MG63 (cell line): Measurements from ENCODE around the gene SHF. TPM values are rescaled to one million over a fixed set of nuclear protein-coding genes. Genes with fewer than 3 reads are reported as not detected.

ENCODE experiments used
- DNase-seq: peaks from one replicate; pipeline ENCODE4 v3.0.0-alpha.2; 2020
- H3K27me3 ChIP-seq: fragments of 250-450 bp; sonication (Bioruptor Pico); 2 replicates; pipeline ENCODE4 v1.5.1; 2020; ENCODE audit warnings: mild to moderate bottlenecking, moderate library complexity
- H3K36me3 ChIP-seq: fragments of 250-450 bp; sonication (Bioruptor Pico); 2 replicates; pipeline ENCODE4 v1.5.1; 2020; ENCODE audit warnings: mild to moderate bottlenecking, moderate library complexity
- H3K4me3 ChIP-seq: fragments of 250-450 bp; sonication (Bioruptor Pico); 2 replicates; pipeline ENCODE4 v1.5.1; 2020; ENCODE audit warnings: mild to moderate bottlenecking, moderate library complexity
- H3K9me3 ChIP-seq: fragments of 250-450 bp; sonication (Bioruptor Pico); 2 replicates; pipeline ENCODE4 v1.5.1; 2020; ENCODE audit warnings: mild to moderate bottlenecking, moderate library complexity
- total RNA-seq: library from RNA; depleted of rRNA; stranded (reverse); fragments of >200 nt; shearing (Covaris generic); gene quantifications from 2 replicates; pipeline ENCODE4 v1.2.3, GENCODE V29; 2014; ENCODE audit warnings: low replicate concordance

SHF gene
- total RNA-seq, 1 experiment from 2014 or later, result 0.33 TPM

DNA sequence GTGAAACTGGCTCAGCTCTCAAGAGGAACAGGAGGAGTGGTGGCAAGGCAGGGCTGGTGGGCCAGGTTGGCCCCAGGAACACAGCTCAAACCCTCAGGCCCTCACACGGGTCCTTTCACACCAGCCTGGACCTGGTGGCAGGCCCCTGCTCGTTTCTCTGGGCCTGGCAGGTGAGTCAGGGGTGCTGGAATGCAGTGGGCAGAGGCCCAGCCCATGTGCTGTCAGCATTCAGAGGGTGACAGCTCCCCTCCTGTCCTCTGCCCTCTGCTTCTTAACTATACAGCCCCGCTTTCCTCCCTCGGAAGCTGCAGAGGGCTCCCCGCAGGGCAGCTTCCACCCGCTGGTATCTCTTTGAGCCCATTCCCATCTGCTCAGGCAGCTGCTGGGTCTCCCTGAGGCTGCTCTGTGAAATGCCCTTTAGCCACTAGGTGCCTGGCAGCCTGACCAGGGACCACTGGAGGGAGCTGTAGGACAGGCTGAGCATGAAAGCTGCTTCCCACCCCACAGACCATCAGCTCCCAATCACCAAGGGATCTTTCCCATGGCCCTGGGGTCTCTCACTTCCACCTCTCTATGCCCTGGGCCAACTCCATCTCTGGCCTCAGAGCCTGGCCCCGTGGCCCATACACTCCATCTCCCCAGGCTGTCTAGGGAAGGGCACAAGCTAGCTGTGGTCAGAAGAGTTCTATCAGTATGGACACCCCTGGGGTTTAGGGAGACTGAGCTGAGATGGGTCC lies 24.8 kb downstream of the SHF start:
- Histone ChIP-seq H3K36me3 (no peaks in the 10 kb centered on the region), H3K4me3 (no peak overlapping the region), H3K9me3 (no peaks in the 10 kb centered on the region), H3K27me3 (no peaks in the 10 kb centered on the region)
- peak; percentile 82 for DNase-seq

DNA sequence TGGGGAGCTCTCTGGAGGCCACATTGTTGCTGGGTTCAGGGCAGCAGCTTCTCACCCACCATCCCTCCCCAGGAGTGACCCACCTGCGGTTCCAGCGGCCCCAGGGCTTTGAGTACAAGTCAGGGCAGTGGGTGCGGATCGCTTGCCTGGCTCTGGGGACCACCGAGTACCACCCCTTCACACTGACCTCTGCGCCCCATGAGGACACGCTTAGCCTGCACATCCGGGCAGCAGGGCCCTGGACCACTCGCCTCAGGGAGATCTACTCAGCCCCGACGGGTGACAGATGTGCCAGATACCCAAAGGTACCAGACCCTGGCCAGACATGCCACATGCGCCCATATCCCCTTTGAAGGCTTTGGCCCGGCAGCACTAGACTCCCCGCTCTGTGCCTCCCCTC lies 26.1 kb downstream of the SHF start:
- Histone ChIP-seq H3K27me3 (no peaks in the 10 kb centered on the region), H3K36me3 (no peaks in the 10 kb centered on the region), H3K9me3 (no peaks in the 10 kb centered on the region), H3K4me3 (no peak overlapping the region)
- DNase-seq, result no peak

DNA sequence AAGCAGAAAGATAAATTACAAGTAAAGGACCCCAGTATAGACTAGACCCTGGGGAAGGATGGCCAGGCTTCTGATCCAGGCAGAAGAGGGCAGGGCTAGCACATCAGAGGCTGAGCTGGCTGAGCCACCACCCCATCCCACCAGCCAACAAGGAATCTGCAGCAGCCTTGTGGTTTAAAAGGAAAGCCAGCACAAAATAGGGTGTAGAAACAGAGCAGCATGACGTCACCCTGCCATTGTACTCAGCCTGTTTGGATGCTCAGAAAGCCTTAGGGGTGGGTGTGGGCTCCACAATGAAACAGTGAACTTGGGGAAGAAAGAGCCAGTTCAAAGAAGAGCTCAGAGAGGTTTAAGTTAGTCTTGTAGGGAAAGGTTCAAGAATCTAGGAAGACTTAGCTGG lies 29.8 kb downstream of the SHF start:
- Histone ChIP-seq H3K4me3 (no peak overlapping the region), H3K27me3 (no peaks in the 10 kb centered on the region), H3K36me3 (no peaks in the 10 kb centered on the region), H3K9me3 (no peaks in the 10 kb centered on the region)
- DNase-seq, result peak; percentile 59

DNA sequence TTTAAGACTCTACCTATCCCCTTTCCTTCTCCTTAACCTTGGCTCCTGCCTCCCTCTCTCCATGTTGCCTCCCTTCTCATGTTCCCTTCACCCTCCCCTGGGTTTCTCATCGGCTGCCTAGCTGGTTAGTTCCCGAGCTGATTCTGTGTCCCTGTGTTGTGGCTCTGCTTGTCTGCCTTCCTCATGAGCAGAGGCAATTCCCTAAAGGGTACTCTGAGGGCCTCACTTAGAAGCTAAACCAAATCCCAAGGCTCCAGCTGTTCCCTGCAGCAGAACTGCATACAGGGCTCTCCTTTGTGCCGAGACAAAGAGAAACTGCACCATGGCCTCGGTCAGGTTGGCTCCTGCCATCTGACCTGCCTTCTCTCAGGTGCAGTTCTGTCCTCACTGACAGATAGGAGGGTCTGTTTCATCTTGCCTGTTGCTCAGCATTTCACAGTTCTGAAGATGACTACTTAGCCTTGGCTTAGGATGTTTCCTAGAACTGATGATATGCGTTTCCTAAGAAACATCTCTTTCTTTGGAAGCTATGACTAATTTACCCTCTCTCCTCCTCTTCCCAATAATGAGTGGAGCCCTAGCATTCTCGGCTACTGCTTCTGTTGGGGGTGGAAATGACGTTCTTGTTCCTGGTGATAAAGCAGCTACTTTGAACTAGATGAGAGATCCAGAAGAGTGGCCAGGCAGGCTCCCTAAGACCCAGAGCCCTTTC lies 30.9 kb downstream of the SHF start:
- Histone ChIP-seq H3K27me3 (no peaks in the 10 kb centered on the region), H3K4me3 (no peak overlapping the region), H3K9me3 (no peaks in the 10 kb centered on the region), H3K36me3 (no peaks in the 10 kb centered on the region)
- no peak for DNase-seq

DNA sequence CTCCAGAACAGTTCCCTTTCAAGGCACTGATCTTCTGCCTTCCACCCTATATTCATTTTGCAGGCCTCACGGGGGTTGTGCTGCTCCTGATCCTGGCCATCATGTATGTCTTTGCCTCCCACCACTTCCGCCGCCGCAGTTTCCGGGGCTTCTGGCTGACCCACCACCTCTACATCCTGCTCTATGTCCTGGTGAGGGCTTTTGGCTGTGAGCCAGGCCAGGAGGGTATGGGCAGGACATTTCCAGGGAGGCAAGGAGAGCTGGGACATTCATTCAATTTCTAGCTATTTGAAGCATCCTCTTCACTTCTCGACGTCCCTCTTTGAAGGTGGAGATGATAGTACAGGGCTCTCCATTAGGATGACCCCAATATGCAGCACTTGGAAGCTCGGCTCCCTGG lies 32.0 kb downstream of the SHF start:
- no peak for DNase-seq
- Histone ChIP-seq H3K9me3 (no peaks in the 10 kb centered on the region), H3K27me3 (no peaks in the 10 kb centered on the region), H3K36me3 (no peaks in the 10 kb centered on the region), H3K4me3 (no peak overlapping the region)

DNA sequence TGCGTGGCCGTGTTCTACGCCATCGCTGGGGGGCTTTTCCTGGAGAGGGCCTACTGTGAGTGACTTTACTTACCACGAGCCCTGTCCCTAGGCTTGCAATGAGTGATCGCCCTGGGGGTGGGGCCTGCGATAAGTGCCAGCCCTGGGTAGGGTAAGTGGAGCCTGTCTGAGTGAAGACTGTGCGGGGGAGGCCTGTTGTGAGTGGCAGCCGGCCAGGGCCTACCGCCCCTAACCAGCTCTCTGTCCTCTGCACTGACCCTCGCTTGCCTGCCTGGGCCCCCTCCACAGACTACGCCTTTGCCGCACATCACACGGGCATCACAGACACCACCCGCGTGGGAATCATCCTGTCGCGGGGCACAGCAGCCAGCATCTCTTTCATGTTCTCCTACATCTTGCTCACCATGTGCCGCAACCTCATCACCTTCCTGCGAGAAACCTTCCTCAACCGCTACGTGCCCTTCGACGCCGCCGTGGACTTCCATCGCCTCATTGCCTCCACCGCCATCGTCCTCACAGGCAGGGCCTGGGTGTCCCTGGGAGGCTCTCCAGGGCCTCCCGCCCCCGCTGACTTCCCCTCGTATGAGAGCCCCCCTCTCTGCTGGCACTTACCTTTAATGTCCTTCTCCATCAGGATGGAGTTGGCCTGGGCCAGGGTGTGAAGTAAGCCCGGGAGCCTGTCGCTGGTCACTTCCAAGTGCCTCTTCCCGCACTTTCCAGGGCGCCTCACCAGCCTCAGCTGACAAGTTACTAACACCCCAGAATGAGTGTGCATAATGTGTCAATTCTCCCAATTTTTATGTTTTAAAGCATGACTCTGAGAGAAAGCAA lies 35.6 kb downstream of the SHF start:
- H3K9me3 ChIP-seq, result no peaks in the 10 kb centered on the region
- H3K4me3 ChIP-seq, result no peak overlapping the region
- no peaks in the 10 kb centered on the region for H3K36me3 ChIP-seq
- DNase-seq, result no peak
- no peaks in the 10 kb centered on the region for H3K27me3 ChIP-seq

DNA sequence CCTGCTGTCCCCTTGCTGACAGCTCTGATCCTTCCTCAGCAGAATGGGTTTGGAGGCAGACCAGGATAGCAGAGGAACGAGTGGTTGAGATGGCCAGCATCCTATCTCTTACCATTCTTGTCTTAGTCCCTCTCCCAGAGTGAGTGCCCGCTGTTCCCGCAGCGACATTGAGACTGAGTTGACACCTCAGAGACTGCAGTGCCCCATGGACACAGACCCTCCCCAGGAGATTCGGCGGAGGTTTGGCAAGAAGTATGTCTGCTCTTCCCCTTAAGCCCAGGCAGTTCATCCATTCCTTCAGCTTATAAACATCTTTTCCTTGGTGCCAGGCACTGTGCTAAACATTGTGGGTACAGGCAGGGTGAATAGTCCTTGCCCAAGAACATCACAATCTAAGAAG lies 36.8 kb downstream of the SHF start:
- DNase-seq, result no peak

DNA sequence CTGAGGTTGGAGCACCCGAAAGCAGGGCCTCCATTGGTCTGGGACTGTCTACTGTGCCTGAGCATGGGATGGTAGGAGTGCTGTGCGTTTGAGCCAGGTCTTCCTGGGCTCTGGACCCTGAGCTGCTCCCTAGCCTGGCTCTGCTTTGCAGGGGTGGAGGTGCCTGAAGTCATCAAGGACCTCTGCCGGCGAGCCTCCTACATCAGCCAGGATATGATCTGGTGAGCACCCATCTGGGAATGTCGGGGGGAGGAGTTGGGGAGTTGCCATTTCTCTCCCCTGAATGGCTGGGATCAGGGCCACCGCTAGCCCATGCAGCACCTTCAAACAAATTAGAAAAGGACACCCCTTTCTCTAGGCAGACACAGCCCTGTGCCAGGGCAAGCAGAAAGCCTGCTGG lies 37.3 kb downstream of the SHF start:
- no peak overlapping the region for H3K4me3 ChIP-seq
- no peaks in the 10 kb centered on the region for H3K9me3 ChIP-seq
- no peaks in the 10 kb centered on the region for H3K36me3 ChIP-seq
- H3K27me3 ChIP-seq, result no peaks in the 10 kb centered on the region
- no peak for DNase-seq

More for the DNA sequence above, 36.8 kb downstream of the SHF start:
- H3K4me3 ChIP-seq, result no peak overlapping the region
- no peaks in the 10 kb centered on the region for H3K36me3 ChIP-seq
- no peaks in the 10 kb centered on the region for H3K27me3 ChIP-seq
- H3K9me3 ChIP-seq, result no peaks in the 10 kb centered on the region

DNA sequence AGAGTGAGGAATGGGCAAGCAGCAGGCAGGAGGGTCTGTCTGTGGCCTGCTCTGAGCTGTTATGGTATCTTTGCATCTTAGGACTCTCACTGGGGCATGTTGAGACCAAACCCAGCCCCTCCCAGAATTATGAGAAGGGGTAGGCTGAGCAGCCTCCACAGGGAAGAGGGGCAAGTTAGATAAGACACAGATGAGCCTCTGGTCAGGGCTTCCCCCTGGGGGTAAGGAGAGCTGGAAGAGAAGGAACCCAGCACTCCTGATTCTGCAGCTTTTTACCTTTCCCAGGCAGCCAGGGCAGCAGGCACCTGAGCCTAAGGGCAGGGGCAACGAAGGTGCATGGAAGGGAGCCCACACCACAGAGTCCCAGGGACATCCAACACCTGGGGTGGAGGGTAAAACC lies 38.7 kb downstream of the SHF start:
- Histone ChIP-seq H3K4me3 (no peak overlapping the region), H3K9me3 (no peaks in the 10 kb centered on the region), H3K36me3 (no peaks in the 10 kb centered on the region), H3K27me3 (no peaks in the 10 kb centered on the region)
- no peak for DNase-seq

DNA sequence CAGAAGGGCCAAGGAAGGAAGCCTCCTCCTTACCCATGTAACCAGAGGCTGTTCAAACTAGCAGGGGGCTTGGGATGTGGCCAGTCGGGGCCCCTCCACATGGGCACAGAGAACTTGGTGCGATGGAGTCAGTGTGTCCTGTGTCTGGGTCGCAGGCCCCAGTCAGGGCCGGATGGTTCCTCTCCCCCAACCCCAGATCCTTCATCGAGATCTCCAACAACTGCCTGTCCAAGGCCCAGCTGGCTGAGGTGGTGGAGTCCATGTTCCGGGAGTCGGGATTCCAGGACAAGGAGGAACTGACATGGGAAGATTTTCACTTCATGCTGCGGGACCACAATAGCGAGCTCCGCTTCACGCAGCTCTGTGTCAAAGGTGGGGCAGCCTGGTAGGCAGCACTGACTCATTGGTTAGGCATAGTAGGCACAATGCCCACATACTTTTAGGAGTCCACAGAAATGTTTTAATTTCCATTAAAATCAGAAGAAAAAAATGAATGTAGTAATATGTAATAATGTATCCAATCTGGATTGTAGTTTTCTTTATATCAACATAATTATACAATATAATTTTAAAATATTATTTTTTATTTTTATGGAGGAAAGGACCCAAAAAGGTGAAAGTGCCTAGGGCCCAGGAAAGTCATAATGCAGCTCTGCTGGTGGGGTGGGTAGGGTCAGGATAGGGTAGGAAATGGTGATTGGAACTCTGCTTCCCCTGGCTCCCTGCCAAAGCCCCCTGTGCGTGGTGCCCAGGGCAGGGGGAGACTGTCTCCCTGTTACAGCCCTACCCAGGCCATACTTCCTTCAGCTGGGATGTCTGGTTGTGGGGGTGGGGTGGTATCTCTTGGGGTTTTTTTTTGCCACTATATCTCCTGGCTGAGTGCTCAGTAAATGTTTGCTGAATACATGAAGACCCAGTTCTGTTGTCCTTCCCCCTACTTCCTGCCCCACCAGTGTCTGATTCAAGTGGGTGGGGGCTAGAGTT lies 39.4 kb downstream of the SHF start:
- DNase-seq, result peak; percentile 18
- no peak overlapping the region for H3K4me3 ChIP-seq
- no peaks in the 10 kb centered on the region for H3K36me3 ChIP-seq
- H3K27me3 ChIP-seq, result no peaks in the 10 kb centered on the region
- no peaks in the 10 kb centered on the region for H3K9me3 ChIP-seq

DNA sequence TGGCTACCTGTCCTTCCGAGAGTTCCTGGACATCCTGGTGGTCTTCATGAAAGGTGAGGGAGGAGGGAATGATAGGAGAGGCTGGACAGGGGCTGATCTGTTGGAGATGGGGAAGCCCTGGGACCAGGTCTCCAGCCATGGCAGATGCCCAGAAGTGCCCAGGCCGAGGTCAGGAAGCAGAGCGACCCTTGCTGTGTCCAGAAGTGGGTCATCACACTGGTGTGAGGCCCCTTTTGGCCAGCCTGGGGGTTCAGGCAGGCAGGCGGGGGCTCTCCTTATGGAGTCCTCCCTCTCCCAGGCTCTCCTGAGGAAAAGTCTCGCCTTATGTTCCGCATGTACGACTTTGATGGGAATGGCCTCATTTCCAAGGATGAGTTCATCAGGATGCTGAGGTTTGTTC lies 40.2 kb downstream of the SHF start:
- Histone ChIP-seq H3K9me3 (no peaks in the 10 kb centered on the region), H3K4me3 (no peak overlapping the region), H3K27me3 (no peaks in the 10 kb centered on the region), H3K36me3 (no peaks in the 10 kb centered on the region)
- DNase-seq, result no peak

DNA sequence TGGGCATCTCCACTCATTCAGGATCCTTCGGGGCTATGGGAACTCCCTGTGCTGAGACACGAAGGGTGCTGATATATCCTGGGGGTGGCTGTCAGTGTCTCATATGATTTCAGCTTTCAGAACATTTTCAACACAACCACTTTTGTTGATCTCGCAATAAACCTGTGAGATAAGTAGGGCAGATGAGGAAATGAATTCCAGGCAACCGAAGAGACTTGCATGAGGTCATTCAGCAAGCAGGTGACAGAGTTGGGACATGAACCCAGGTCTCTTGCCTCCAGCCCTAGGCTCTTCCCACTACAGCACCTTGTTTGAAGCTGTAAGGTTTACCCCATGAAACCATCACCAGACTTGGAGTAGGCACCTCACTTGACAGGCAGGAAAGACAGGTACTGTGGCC lies 41.4 kb downstream of the SHF start:
- H3K9me3 ChIP-seq, result no peaks in the 10 kb centered on the region
- no peak for DNase-seq
- no peaks in the 10 kb centered on the region for H3K36me3 ChIP-seq
- H3K27me3 ChIP-seq, result no peaks in the 10 kb centered on the region
- no peak overlapping the region for H3K4me3 ChIP-seq

DNA sequence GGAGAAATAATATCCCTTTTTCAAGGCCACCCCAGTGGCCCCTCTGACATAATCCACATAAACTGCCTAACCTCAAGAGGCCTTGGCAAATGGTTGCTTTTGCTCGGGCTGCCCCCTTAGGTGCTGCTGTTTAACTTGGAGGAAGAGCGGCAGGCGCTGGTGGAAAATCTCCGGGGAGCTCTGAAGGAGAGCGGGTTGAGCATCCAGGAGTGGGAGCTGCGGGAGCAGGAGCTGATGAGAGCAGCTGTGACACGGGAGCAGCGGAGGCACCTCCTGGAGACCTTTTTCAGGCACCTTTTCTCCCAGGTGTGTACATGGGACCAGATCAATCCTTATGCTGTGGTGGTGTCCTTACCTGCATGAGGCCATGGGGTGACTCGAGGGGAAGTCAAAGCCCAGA lies 43.0 kb downstream of the SHF start:
- H3K27me3 ChIP-seq, result no peaks in the 10 kb centered on the region
- H3K4me3 ChIP-seq, result no peak overlapping the region
- no peaks in the 10 kb centered on the region for H3K36me3 ChIP-seq
- H3K9me3 ChIP-seq, result no peaks in the 10 kb centered on the region
- DNase-seq, result no peak

DNA sequence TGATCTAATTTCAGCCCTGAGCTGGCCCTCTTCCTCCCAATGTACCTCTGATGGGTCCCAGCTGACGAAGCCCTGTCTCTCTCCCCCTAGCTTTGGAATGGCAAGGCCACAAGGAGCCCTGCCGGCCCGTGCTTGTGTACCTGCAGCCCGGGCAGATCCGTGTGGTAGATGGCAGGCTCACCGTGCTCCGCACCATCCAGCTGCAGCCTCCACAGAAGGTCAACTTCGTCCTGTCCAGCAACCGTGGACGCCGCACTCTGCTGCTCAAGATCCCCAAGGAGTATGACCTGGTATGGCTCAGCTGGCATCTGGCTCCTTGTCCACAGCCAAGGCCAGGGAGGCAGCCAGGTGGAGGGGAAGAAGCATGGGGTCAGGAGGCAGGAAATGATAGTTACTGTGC lies 43.8 kb downstream of the SHF start:
- H3K36me3 ChIP-seq, result no peaks in the 10 kb centered on the region
- no peak overlapping the region for H3K4me3 ChIP-seq
- no peaks in the 10 kb centered on the region for H3K9me3 ChIP-seq
- no peaks in the 10 kb centered on the region for H3K27me3 ChIP-seq
- DNase-seq, result no peak

DNA sequence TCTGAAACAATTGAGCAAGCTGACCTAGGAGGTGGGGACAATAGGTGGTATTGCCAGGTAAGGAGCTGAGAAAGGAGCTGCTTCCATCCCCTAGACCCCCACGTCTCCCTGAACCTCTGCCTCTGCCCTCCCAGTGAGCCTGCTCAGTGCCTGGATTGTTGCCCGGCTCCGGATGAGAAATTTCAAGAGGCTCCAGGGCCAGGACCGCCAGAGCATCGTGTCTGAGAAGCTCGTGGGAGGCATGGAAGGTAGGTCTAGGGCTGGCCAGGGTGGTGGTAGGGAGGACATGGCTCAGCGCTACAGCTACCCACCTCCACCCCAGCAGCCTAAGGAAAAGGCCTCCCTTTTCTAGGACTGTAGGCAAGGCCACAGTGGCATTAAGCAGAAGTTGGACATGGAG lies 44.7 kb downstream of the SHF start:
- Histone ChIP-seq H3K36me3 (no peaks in the 10 kb centered on the region), H3K9me3 (no peaks in the 10 kb centered on the region), H3K4me3 (no peak overlapping the region), H3K27me3 (no peaks in the 10 kb centered on the region)
- DNase-seq, result no peak

DNA sequence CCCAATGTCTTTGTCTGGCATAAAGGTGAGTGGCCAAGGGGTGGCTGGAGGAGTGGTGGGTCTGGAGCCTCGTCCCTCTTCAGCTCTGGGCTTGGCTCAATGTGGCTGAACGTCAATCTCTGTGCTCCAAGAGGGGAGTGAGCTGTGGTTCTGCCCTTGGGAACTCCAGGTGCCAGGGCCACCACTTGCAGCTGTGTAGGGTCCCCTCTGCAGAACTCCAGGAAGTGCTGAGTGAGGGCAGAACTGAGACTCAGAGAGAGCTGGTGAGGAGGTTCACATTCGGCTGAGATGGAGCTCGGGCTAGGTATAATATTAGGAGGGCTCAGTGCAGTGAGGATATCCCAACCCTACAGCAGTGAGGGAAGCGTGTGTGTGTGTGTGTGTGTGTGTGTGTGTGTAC lies 46.4 kb downstream of the SHF start:
- Histone ChIP-seq H3K27me3 (no peaks in the 10 kb centered on the region), H3K4me3 (no peak overlapping the region), H3K9me3 (no peaks in the 10 kb centered on the region), H3K36me3 (no peaks in the 10 kb centered on the region)
- DNase-seq, result no peak
